ENCODE measurements around the gene GP9.

GP9 gene

GRCh38 chr3:129078510-129078909, 17.9 kb downstream of the GP9 start:
- H3K36me3 ChIP-seq (replicated peaks; ENCODE audit: low read depth, low read length) = no peaks in the 10 kb centered on the region
- H3K27ac ChIP-seq (ENCODE audit: low read length) = no peak overlapping the region
- H3K4me1 ChIP-seq (ENCODE audit: low read length) = no peaks in the 10 kb centered on the region
- no peaks in the 10 kb centered on the region for H4K20me1 ChIP-seq (ENCODE audit: insufficient read depth, low read length)
- no peak overlapping the region for H3K4me3 ChIP-seq (ENCODE audit: low read length)
- no peaks in the 10 kb centered on the region for H3K27me3 ChIP-seq (ENCODE audit: low read depth, low read length)
- H3K9ac ChIP-seq (ENCODE audit: low read length) = no peak overlapping the region
- no peaks in the 10 kb centered on the region for H3K79me2 ChIP-seq (ENCODE audit: low read length)
- H3K9me3 ChIP-seq (ENCODE audit: insufficient read depth, low read length) = no peaks in the 10 kb centered on the region
- H3K4me2 ChIP-seq (ENCODE audit: low read length) = no peak overlapping the region
- no peak overlapping the region for H2AFZ ChIP-seq (ENCODE audit: low read depth, low read length)
- TF ChIP-seq CTCF (IDR thresholded peaks at IDR 0.05; ENCODE audit: low read depth, low read length) (no peak), EZH2phosphoT487 (IDR thresholded peaks at IDR 0.05; ENCODE audit: low read depth) (no peak)

GRCh38 chr3:129081503-129081902, 20.9 kb downstream of the GP9 start:
- no peaks in the 10 kb centered on the region for H3K36me3 ChIP-seq (replicated peaks; ENCODE audit: low read depth, low read length)
- H3K79me2 ChIP-seq (ENCODE audit: low read length) = no peaks in the 10 kb centered on the region
- no peak overlapping the region for H3K4me3 ChIP-seq (ENCODE audit: low read length)
- H3K27ac ChIP-seq (ENCODE audit: low read length) = no peak overlapping the region
- no peak overlapping the region for H3K9ac ChIP-seq (ENCODE audit: low read length)
- no peaks in the 10 kb centered on the region for H3K9me3 ChIP-seq (ENCODE audit: insufficient read depth, low read length)
- H2AFZ ChIP-seq (ENCODE audit: low read depth, low read length) = no peak overlapping the region
- no peak overlapping the region for H3K4me2 ChIP-seq (ENCODE audit: low read length)
- H3K27me3 ChIP-seq (ENCODE audit: low read depth, low read length) = no peaks in the 10 kb centered on the region
- no peaks in the 10 kb centered on the region for H4K20me1 ChIP-seq (ENCODE audit: insufficient read depth, low read length)
- no peaks in the 10 kb centered on the region for H3K4me1 ChIP-seq (ENCODE audit: low read length)
- TF ChIP-seq EZH2phosphoT487 (IDR thresholded peaks at IDR 0.05; ENCODE audit: low read depth) (no peak), CTCF (IDR thresholded peaks at IDR 0.05; ENCODE audit: low read depth, low read length) (no peak)

- Histone ChIP-seq H3K9ac (ENCODE audit: low read length) (no peak overlapping the region), H3K36me3 (replicated peaks; ENCODE audit: low read depth, low read length) (no peaks in the 10 kb centered on the region), H3K4me3 (ENCODE audit: low read length) (no peak overlapping the region), H3K4me1 (ENCODE audit: low read length) (no peaks in the 10 kb centered on the region), H3K79me2 (ENCODE audit: low read length) (no peaks in the 10 kb centered on the region), H2AFZ (ENCODE audit: low read depth, low read length) (no peak overlapping the region), H3K27me3 (ENCODE audit: low read depth, low read length) (no peaks in the 10 kb centered on the region), H3K27ac (ENCODE audit: low read length) (no peak overlapping the region), H3K9me3 (ENCODE audit: insufficient read depth, low read length) (no peaks in the 10 kb centered on the region), H3K4me2 (ENCODE audit: low read length) (no peak overlapping the region), H4K20me1 (ENCODE audit: insufficient read depth, low read length) (no peaks in the 10 kb centered on the region)
- no peak for TF ChIP-seq EZH2phosphoT487 (IDR thresholded peaks at IDR 0.05; ENCODE audit: low read depth)
- TF ChIP-seq CTCF (IDR thresholded peaks at IDR 0.05; ENCODE audit: low read depth, low read length) = no peak
Measured at GRCh38 chr3:129082026-129082425, 21.4 kb downstream of the GP9 start.

- Histone ChIP-seq H2AFZ (ENCODE audit: low read depth, low read length) (no peak overlapping the region), H4K20me1 (ENCODE audit: insufficient read depth, low read length) (no peaks in the 10 kb centered on the region), H3K4me3 (ENCODE audit: low read length) (no peak overlapping the region), H3K27me3 (ENCODE audit: low read depth, low read length) (no peaks in the 10 kb centered on the region), H3K79me2 (ENCODE audit: low read length) (no peaks in the 10 kb centered on the region), H3K4me2 (ENCODE audit: low read length) (no peak overlapping the region), H3K36me3 (replicated peaks; ENCODE audit: low read depth, low read length) (no peaks in the 10 kb centered on the region), H3K27ac (ENCODE audit: low read length) (no peak overlapping the region), H3K4me1 (ENCODE audit: low read length) (no peaks in the 10 kb centered on the region), H3K9ac (ENCODE audit: low read length) (no peak overlapping the region), H3K9me3 (ENCODE audit: insufficient read depth, low read length) (no peaks in the 10 kb centered on the region)
- TF ChIP-seq EZH2phosphoT487 (IDR thresholded peaks at IDR 0.05; ENCODE audit: low read depth) = no peak
- no peak for TF ChIP-seq CTCF (IDR thresholded peaks at IDR 0.05; ENCODE audit: low read depth, low read length)
Measured at GRCh38 chr3:129084501-129084900, 23.9 kb downstream of the GP9 start.

Data from OCI-LY3 (cell line).